A549 (cell line): ENCODE measurements around the gene PER1. TPM values are rescaled to one million over a fixed set of nuclear protein-coding genes. Genes with fewer than 3 reads are reported as not detected.

Experiments used
- ATAC-seq, 2 experiments: fragments of 200-7000 bp in 1 of 2; fragments of >200 bp in 1 of 2; cut with Nextera tagmentation in 1 of 2; cut with Tn5 transposase in 1 of 2; 3 replicates each; pipeline versions ENCODE4 v1.8.0 to v1.9.1; 2018 to 2020; ENCODE audit warnings: mild to moderate bottlenecking in 1 of 2, moderate library complexity in 1 of 2
- CTCF ChIA-PET: fragments of 300-600 bp; sonication (Branson Sonifier 250); formaldehyde crosslinking; extraction: SDS; loops from one replicate; lab custom pipeline; 2021; ENCODE audit warnings: antibody characterized with exemption, inconsistent platforms; lab: Yijun Ruan, JAX
- POLR2A ChIA-PET: fragments of 350-600 bp; formaldehyde crosslinking; extraction: SDS; loops from one replicate; lab custom pipeline; 2021; ENCODE audit warnings: antibody characterized with exemption, inconsistent platforms; lab: Yijun Ruan, JAX
- DNase-seq, 2 experiments: peaks; one replicate each; pipeline versions ENCODE4 v3.0.0 to v3.0.0-alpha.2; 2011 to 2016; ENCODE audit warnings: low read depth in 1 of 2, low spot score in 1 of 2
- FAIRE-seq: peaks from 2 replicates; lab custom pipeline; 2011; peaks lifted over from hg19 to GRCh38; lab: Jason Lieb, UNC
- H3K27ac ChIP-seq, 2 experiments: fragments of >200 bp; sonication (Bioruptor Twin); formaldehyde crosslinking; 3 replicates each; pipeline ENCODE4 v1.5.1; 2016 to 2017
- H3K4me1 ChIP-seq: fragments of >200 bp; sonication (Bioruptor Twin); formaldehyde crosslinking; 3 replicates; pipeline ENCODE4 v1.6.1; 2016
- H3K4me2 ChIP-seq: fragments of >200 bp; sonication (Bioruptor Twin); formaldehyde crosslinking; 3 replicates; pipeline ENCODE4 v1.6.1; 2016
- H3K4me3 ChIP-seq: fragments of >200 bp; sonication (Bioruptor Twin); formaldehyde crosslinking; 3 replicates; pipeline ENCODE4 v1.5.1; 2016
- H3K9me3 ChIP-seq: fragments of >200 bp; sonication (Bioruptor Twin); formaldehyde crosslinking; 3 replicates; pipeline ENCODE4 v1.6.1; 2016
- CBX2 ChIP-seq: fragments of 200-600 bp; sonication (generic); IDR thresholded peaks from 2 replicates; pipeline ENCODE4 v1.6.1; 2016; ENCODE audit warnings: low read depth, mild to moderate bottlenecking, borderline replicate concordance
- CHD2 ChIP-seq: fragments of 150-350 bp; IDR thresholded peaks from 2 replicates; pipeline ENCODE4 v1.6.1; 2014; ENCODE audit warnings: low read length; ENCODE audit not compliant: partially characterized antibody
- EP300 ChIP-seq, 2 experiments: fragments of >200 bp; sonication (Bioruptor Twin); formaldehyde crosslinking; IDR thresholded peaks; 2 replicates in 1 of 2; 3 replicates in 1 of 2; pipeline ENCODE4 v1.6.1; 2016 to 2017
- GATA3 ChIP-seq: IDR thresholded peaks from 2 replicates; pipeline ENCODE4 v1.6.1; 2012; ENCODE audit warnings: borderline replicate concordance
- HDAC2 ChIP-seq: fragments of 200-600 bp; sonication (generic); IDR thresholded peaks from 2 replicates; pipeline ENCODE4 v1.6.1; 2016
- HEYL ChIP-seq: fragments of 250-450 bp; sonication (Bioruptor Pico); IDR thresholded peaks from 2 replicates; pipeline ENCODE4 v1.8.0; 2021; ENCODE audit warnings: mild to moderate bottlenecking, moderate library complexity
- HOXA7 ChIP-seq: fragments of 250-450 bp; sonication (Bioruptor Pico); IDR thresholded peaks from 2 replicates; pipeline ENCODE4 v1.5.0; 2020; ENCODE audit warnings: mild to moderate bottlenecking, moderate library complexity
- HOXB13 ChIP-seq: fragments of 250-450 bp; sonication (Bioruptor Pico); IDR thresholded peaks from 2 replicates; pipeline ENCODE4 v1.5.0; 2020; ENCODE audit warnings: low read depth, mild to moderate bottlenecking, moderate library complexity
- JUN ChIP-seq, 2 experiments: fragments of >200 bp; sonication (Bioruptor Twin); formaldehyde crosslinking; IDR thresholded peaks; 2 replicates in 1 of 2; 3 replicates in 1 of 2; pipeline ENCODE4 v1.6.1; 2016 to 2017
- KDM1A ChIP-seq: fragments of 200-600 bp; sonication (generic); IDR thresholded peaks from 2 replicates; pipeline ENCODE4 v1.6.1; 2016; ENCODE audit warnings: low read depth, mild to moderate bottlenecking
- MAX ChIP-seq: IDR thresholded peaks from 2 replicates; pipeline ENCODE4 v1.6.1; 2012
- MYC ChIP-seq: IDR thresholded peaks from 2 replicates; pipeline ENCODE4 v1.6.1; 2012; ENCODE audit warnings: mild to moderate bottlenecking, inconsistent platforms, low read length, improper control_type of control experiment, borderline replicate concordance
- NFE2L2 ChIP-seq: fragments of 150-350 bp; conservative IDR thresholded peaks from 2 replicates; pipeline ENCODE4 v1.6.1; 2014; ENCODE audit warnings: low read length
- NPAS2 ChIP-seq: fragments of 250-450 bp; sonication (Bioruptor Pico); IDR thresholded peaks from 2 replicates; pipeline ENCODE4 v1.8.0; 2022; ENCODE audit warnings: mild to moderate bottlenecking, moderate library complexity, borderline replicate concordance
- RARB ChIP-seq: fragments of 250-450 bp; sonication (Bioruptor Pico); IDR thresholded peaks from 2 replicates; pipeline ENCODE4 v1.8.0; 2021; ENCODE audit warnings: mild to moderate bottlenecking, moderate library complexity
- RCOR1 ChIP-seq: fragments of 150-350 bp; IDR thresholded peaks from 2 replicates; pipeline ENCODE4 v1.6.1; 2014; ENCODE audit warnings: antibody characterized with exemption, low read length, low read depth
- SMC3 ChIP-seq: fragments of >200 bp; sonication (Bioruptor Twin); formaldehyde crosslinking; IDR thresholded peaks from 3 replicates; pipeline ENCODE4 v1.6.1; 2018; ENCODE audit warnings: inconsistent platforms
- SREBF2 ChIP-seq: fragments of 450-650 bp; IDR thresholded peaks from 2 replicates; pipeline ENCODE4 v1.6.1; 2014; ENCODE audit warnings: mild to moderate bottlenecking, moderate library complexity
- ZFP36 ChIP-seq: fragments of 450-650 bp; IDR thresholded peaks from 2 replicates; pipeline ENCODE4 v1.6.1; 2014; ENCODE audit warnings: borderline replicate concordance; ENCODE audit not compliant: partially characterized antibody
- whole genome bisulfite sequencing: methylation state at CpG from one replicate; pipeline ENCODE4 v1.1.6; 2017; ENCODE audit errors: missing lambda C conversion rate; 5-methylcytosine and 5-hydroxymethylcytosine counted together
- polyA plus RNA-seq, 4 experiments: library from polyadenylated mRNA; depleted of rRNA in 3 of 4; stranded (reverse); fragments of >200 nt; fragmentation: RNase III in 1 of 4; extraction: RNeasy Plus Mini Kit Qiagen cat#74134 plus additional on column Dnase treatment in 1 of 4; gene quantifications; 2 replicates in 3 of 4; 3 replicates in 1 of 4; pipeline ENCODE4 v1.2.3, GENCODE V29; 2011 to 2017
- TF ChIP-seq, protein P1 (sequence below): fragments of >200 bp; sonication (Bioruptor Twin); formaldehyde crosslinking; IDR thresholded peaks from 2 replicates; pipeline ENCODE4 v1.6.1; 2016
- TF ChIP-seq, protein P2 (sequence below): fragments of 450-650 bp; IDR thresholded peaks from 2 replicates; pipeline ENCODE4 v1.6.1; 2014; ENCODE audit warnings: antibody characterized with exemption

PER1 gene
- polyA plus RNA-seq, 2 of the 4 experiments (the other 2 are of a cell fraction): 5.5 to 8.7 TPM

- FAIRE-seq: no peak
- CTCF ChIA-PET: interaction anchor here (1.0 to 26.5 kb wide), 6 partner anchors 11 to 81 kb away, joined by 3 to 601 read pairs (median 80); partner anchors contain the start of genes ALOXE3, HES7, PER1 and VAMP2
- no peak for TF ChIP-seq SREBF2
- no peak for TF ChIP-seq HOXB13 (CRISPR knock-in tag)
- DNase-seq: no peak
- H3K4me1 ChIP-seq: peaks cover 13% of the 10 kb centered on the region; the same call in 2 of the 3 replicates
- H3K27ac ChIP-seq: no peak overlapping the region
- POLR2A ChIA-PET: interaction anchor here (0.7 kb wide), 1 partner anchor 15 kb away, joined by 3 read pairs; no protein-coding TSS in a partner anchor
- H3K9me3 ChIP-seq: no peaks in the 10 kb centered on the region
- no peak overlapping the region for H3K4me2 ChIP-seq
- ATAC-seq: no peak
- no peak overlapping the region for H3K4me3 ChIP-seq
- 89% methylated on average over 11 of the region's 11 CpGs for WGBS
These were observed 10.5 kb downstream of the PER1 start for GRCh38 chr17:8141741-8142140.

DNA sequence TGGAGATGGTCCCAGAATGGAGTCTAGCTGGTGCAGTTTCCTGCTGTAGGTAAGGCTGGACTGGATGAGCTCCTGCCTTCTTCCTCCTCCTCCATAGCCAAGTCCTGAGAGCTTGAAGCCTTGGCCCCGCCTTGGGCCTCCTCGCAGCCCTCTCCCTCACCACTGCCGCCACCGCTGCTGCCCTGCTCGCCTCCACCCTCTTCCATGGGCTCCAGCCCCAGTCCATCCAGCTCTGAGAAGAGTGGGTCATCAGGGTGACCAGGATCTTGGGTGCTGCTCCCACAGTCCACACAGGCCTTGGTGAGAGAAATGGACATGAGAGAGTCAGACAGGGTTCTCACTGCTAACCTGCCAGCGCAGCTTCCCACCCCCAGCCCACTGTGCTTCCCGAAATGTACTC, 11.2 kb downstream of the PER1 start:
- ChIA-PET CTCF (interaction anchor here (0.7 to 26.5 kb wide), 8 partner anchors 12 to 111 kb away, joined by 3 to 601 read pairs (median 54); partner anchors contain the start of genes ALOXE3, HES7, PER1 and VAMP2), POLR2A (interaction anchor here (1.4 to 4.9 kb wide), 4 partner anchors 11 to 32 kb away, joined by 5 to 25 read pairs (median 12); partner anchors contain the start of gene PER1)
- TF ChIP-seq RCOR1 (no peak), HEYL (CRISPR knock-in tag) (no peak)
- TF ChIP-seq, protein P1, sequence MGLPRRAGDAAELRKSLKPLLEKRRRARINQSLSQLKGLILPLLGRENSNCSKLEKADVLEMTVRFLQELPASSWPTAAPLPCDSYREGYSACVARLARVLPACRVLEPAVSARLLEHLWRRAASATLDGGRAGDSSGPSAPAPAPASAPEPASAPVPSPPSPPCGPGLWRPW: no peak
- Histone ChIP-seq H3K9me3 (no peaks in the 10 kb centered on the region), H3K27ac (no peak overlapping the region), H3K4me3 (no peak overlapping the region), H3K4me2 (no peak overlapping the region), H3K4me1 (peaks cover 13% of the 10 kb centered on the region; the same call in 2 of the 3 replicates)
- FAIRE-seq (no peak), ATAC-seq (no peak), DNase-seq (no peak)
- 93% methylated on average over 7 of the region's 7 CpGs for WGBS

GRCh38 chr17:8140065-8141029, 11.9 kb downstream of the PER1 start:
- H3K4me1 ChIP-seq: peaks cover 13% of the 10 kb centered on the region; the same call in 2 of the 3 replicates
- no peak overlapping the region for H3K27ac ChIP-seq
- TF ChIP-seq ZFP36 (no peak), SMC3 (no peak), NFE2L2 (no peak), HEYL (CRISPR knock-in tag) (no peak), GATA3 (no peak), EP300 (IDR thresholded peaks at IDR 0.05) (no peak), HDAC2 (no peak)
- TF ChIP-seq, all 56 proteins: peak for 0
- DNase-seq: no peak
- H3K4me2 ChIP-seq: no peak overlapping the region; the same call in 2 of the 3 replicates
- POLR2A ChIA-PET: interaction anchor here (1.4 to 4.9 kb wide), 4 partner anchors 12 to 33 kb away, joined by 5 to 25 read pairs (median 12); partner anchors contain the start of gene PER1
- no peak overlapping the region for H3K4me3 ChIP-seq
- no peaks in the 10 kb centered on the region for H3K9me3 ChIP-seq
- WGBS: 83% methylated on average over 18 of the region's 18 CpGs
- CTCF ChIA-PET: interaction anchor here (0.7 to 26.5 kb wide), 15 partner anchors 12 to 112 kb away, joined by 3 to 601 read pairs (median 11); partner anchors contain the start of genes ALOXE3, BORCS6, HES7 and PER1
- no peak for ATAC-seq
- FAIRE-seq: no peak

DNA sequence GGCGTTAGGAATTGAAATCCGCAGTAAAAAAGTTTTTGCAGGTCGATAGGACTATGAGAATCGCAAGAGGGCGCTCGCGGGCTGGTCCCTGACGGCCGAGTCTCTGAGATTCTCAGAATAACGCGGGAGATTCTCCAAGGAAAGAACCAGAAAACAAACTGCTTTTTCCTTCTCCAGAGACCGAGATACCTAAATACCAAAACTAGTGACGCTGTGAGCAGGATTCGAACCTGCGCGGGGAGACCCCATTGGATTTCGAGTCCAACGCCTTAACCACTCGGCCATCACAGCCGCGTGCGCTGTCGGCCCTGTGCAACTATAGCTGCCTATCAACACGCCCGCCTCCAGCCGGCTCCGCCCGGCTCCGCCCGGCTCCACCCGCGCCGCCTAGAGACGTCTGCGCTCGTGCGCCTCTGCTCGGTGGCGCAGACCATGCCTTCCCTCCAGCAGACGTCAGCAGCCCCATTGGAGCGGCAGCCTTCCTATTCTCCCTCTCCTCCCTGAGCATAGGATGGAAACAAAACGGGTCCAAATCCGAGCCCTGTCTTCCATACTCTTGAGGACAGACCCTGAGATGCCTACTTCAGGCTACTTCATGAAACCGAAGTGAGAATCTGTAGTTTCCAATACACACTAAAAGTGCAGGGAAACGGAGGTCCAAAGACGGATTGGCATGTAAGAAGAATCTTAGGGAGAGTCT, 13.4 kb downstream of the PER1 start:
- peak; percentile 98 for FAIRE-seq
- peak; percentile 86 to 94 for ATAC-seq
- CTCF ChIA-PET: interaction anchor here (0.5 to 26.5 kb wide), 31 partner anchors 10 to 451 kb away, joined by 3 to 601 read pairs (median 5); partner anchors contain the start of genes ALOXE3, BORCS6, HES7 and PER1
- Histone ChIP-seq H3K4me2 (peak overlapping the region; percentile 88), H3K4me1 (peaks cover 22% of the 10 kb centered on the region), H3K9me3 (no peaks in the 10 kb centered on the region), H3K27ac (peak overlapping the region; percentile 82 to 86), H3K4me3 (peak overlapping the region; percentile 58)
- POLR2A ChIA-PET: interaction anchor here (1.0 to 4.9 kb wide), 8 partner anchors 13 to 83 kb away, joined by 3 to 25 read pairs (median 4); partner anchors contain the start of genes AURKB and PER1
- WGBS: under 1% methylated on average over 39 of the region's 46 CpGs
- peak; percentile 93 to 99 for DNase-seq
- peak; percentile 46; the same call in 1 of the 2 replicates for TF ChIP-seq NPAS2
- TF ChIP-seq KDM1A: no peak
- peak; percentile 87 for TF ChIP-seq CHD2
- 0 out of 2 replicates have a peak, but pooled peaks have one; percentile 22 for TF ChIP-seq RARB (CRISPR knock-in tag)
- peak; percentile 98 for TF ChIP-seq SREBF2
- TF ChIP-seq EP300 (IDR thresholded peaks at IDR 0.05): peak in 1 of 2 experiments; percentile 27; a peak in 1 of 5 replicates
- peak; percentile 95 for TF ChIP-seq SMC3
- peak; percentile 55 to 78; a peak in 3 of 5 replicates for TF ChIP-seq JUN (IDR thresholded peaks at IDR 0.05)
- no peak for TF ChIP-seq ZFP36
- TF ChIP-seq MAX: peak; percentile 90
- TF ChIP-seq, protein P1: no peak
- TF ChIP-seq CBX2: no peak
- TF ChIP-seq HOXA7 (CRISPR knock-in tag): no peak
- TF ChIP-seq MYC: peak; percentile 98; the same call in 1 of the 2 replicates
- TF ChIP-seq, protein P2, sequence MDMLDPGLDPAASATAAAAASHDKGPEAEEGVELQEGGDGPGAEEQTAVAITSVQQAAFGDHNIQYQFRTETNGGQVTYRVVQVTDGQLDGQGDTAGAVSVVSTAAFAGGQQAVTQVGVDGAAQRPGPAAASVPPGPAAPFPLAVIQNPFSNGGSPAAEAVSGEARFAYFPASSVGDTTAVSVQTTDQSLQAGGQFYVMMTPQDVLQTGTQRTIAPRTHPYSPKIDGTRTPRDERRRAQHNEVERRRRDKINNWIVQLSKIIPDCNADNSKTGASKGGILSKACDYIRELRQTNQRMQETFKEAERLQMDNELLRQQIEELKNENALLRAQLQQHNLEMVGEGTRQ: 0 out of 2 replicates have a peak, but pooled peaks have one; percentile 15
